HepG2 (cell line): ENCODE measurements around the gene MYLK. TPM values are rescaled to one million over a fixed set of nuclear protein-coding genes. Genes with fewer than 3 reads are reported as not detected.

Experiments used
- BRF2 ChIP-seq: sonication (generic); formaldehyde crosslinking; IDR thresholded peaks from 2 replicates; pipeline ENCODE4 v1.8.1; 2022; ENCODE audit warnings: mild to moderate bottlenecking, missing genetic modification reagents
- CHCHD3 ChIP-seq: sonication (generic); formaldehyde crosslinking; IDR thresholded peaks from 2 replicates; pipeline ENCODE4 v1.8.0; 2022; ENCODE audit warnings: mild to moderate bottlenecking, missing genetic modification reagents, moderate library complexity
- DRAP1 ChIP-seq: IDR thresholded peaks from 2 replicates; pipeline ENCODE4 v1.6.1; 2016; ENCODE audit warnings: missing genetic modification reagents, missing compliant biosample characterization
- FOXC1 ChIP-seq: sonication (generic); formaldehyde crosslinking; IDR thresholded peaks from 2 replicates; pipeline ENCODE4 v1.8.0; 2022; ENCODE audit warnings: mild to moderate bottlenecking, missing genetic modification reagents, borderline replicate concordance
- IRF2 ChIP-seq: IDR thresholded peaks from 2 replicates; pipeline ENCODE4 v1.6.1; 2018; ENCODE audit warnings: missing genetic modification reagents, missing compliant biosample characterization
- JUND ChIP-seq: sonication (generic); formaldehyde crosslinking; IDR thresholded peaks from 2 replicates; pipeline ENCODE4 v1.8.0; 2022; ENCODE audit warnings: mild to moderate bottlenecking, missing genetic modification reagents
- KDM2A ChIP-seq: sonication (generic); formaldehyde crosslinking; IDR thresholded peaks from 2 replicates; pipeline ENCODE4 v1.4.0; 2020; ENCODE audit warnings: low read depth, missing genetic modification reagents, borderline replicate concordance
- KLF16 ChIP-seq, 2 experiments: sonication (generic) in 1 of 2; formaldehyde crosslinking in 1 of 2; IDR thresholded peaks; 2 replicates each; pipeline versions ENCODE4 v1.6.1 to v1.8.0; 2016 to 2023; ENCODE audit warnings: missing genetic modification reagents in 2 of 2, missing compliant biosample characterization in 1 of 2
- MATR3 ChIP-seq: sonication (generic); formaldehyde crosslinking; IDR thresholded peaks from 2 replicates; pipeline ENCODE4 v1.4.0; 2020; ENCODE audit warnings: missing genetic modification reagents
- MAX ChIP-seq: IDR thresholded peaks from 2 replicates; pipeline ENCODE4 v1.6.1; 2012; ENCODE audit warnings: inconsistent platforms
- NFKBIZ ChIP-seq: IDR thresholded peaks from 2 replicates; pipeline ENCODE4 v1.6.1; 2018; ENCODE audit warnings: missing genetic modification reagents, missing compliant biosample characterization
- NFYC ChIP-seq: IDR thresholded peaks from 2 replicates; pipeline ENCODE4 v1.6.1; 2016; ENCODE audit warnings: missing genetic modification reagents, missing compliant biosample characterization
- SAP130 ChIP-seq: IDR thresholded peaks from 2 replicates; pipeline ENCODE4 v1.6.1; 2016; ENCODE audit warnings: low read depth
- SOX13 ChIP-seq, 3 experiments: fragments of 450-650 bp in 1 of 3; sonication (generic) in 1 of 3; formaldehyde crosslinking in 1 of 3; IDR thresholded peaks in 2 of 3; conservative IDR thresholded peaks in 1 of 3; 2 replicates each; pipeline versions ENCODE4 v1.5.0 to v1.6.1; 2016 to 2020; ENCODE audit warnings: antibody characterized with exemption in 1 of 3, mild to moderate bottlenecking in 1 of 3, missing compliant biosample characterization in 1 of 3, missing genetic modification reagents in 1 of 3, moderate library complexity in 1 of 3
- ZBTB20 ChIP-seq: sonication (generic); formaldehyde crosslinking; IDR thresholded peaks from 2 replicates; pipeline ENCODE4 v1.8.1; 2023; ENCODE audit warnings: missing genetic modification reagents, low read depth, mild to moderate bottlenecking, borderline replicate concordance
- ZNF138 ChIP-seq: sonication (generic); formaldehyde crosslinking; IDR thresholded peaks from 2 replicates; pipeline ENCODE4 v1.5.0; 2020; ENCODE audit warnings: mild to moderate bottlenecking, low read depth, missing genetic modification reagents
- ZNF530 ChIP-seq: sonication (generic); formaldehyde crosslinking; IDR thresholded peaks from 2 replicates; pipeline ENCODE4 v1.5.0; 2020; ENCODE audit warnings: low read depth, mild to moderate bottlenecking, missing genetic modification reagents
- ZSCAN21 ChIP-seq: sonication (generic); formaldehyde crosslinking; IDR thresholded peaks from 2 replicates; pipeline ENCODE4 v1.8.0; 2022; ENCODE audit warnings: mild to moderate bottlenecking, missing genetic modification reagents, moderate library complexity, borderline replicate concordance
- polyA plus RNA-seq, 8 experiments: library from polyadenylated mRNA; depleted of rRNA in 3 of 8; stranded (reverse) in 7 of 8; unstranded in 1 of 8; fragments of >200 nt; fragmentation: Illumina TruSeq in 4 of 8; extraction: Trizol in 4 of 8; gene quantifications; 2 replicates each; pipeline versions ENCODE4 v1.2.1 to v1.2.3, GENCODE V29; 2011 to 2016; ENCODE audit warnings: low read depth in 4 of 8, missing spikeins in 1 of 8, mixed read lengths in 1 of 8; ENCODE audit not compliant: insufficient read depth in 1 of 8
- total RNA-seq, 5 experiments: library from RNA; depleted of rRNA; stranded (reverse); fragments of >200 nt; fragmentation: Illumina TruSeq; extraction: Trizol; gene quantifications; 2 replicates each; pipeline ENCODE4 v1.2.3, GENCODE V29; 2016; ENCODE audit warnings: low read depth in 1 of 5
- TF ChIP-seq, protein P1 (sequence below): sonication (generic); formaldehyde crosslinking; IDR thresholded peaks from 2 replicates; pipeline ENCODE4 v1.4.0; 2020; ENCODE audit warnings: mild to moderate bottlenecking, low read depth, missing genetic modification reagents
- TF ChIP-seq, protein P2 (sequence below), 2 experiments: fragments of 450-650 bp in 1 of 2; sonication (generic) in 1 of 2; formaldehyde crosslinking; IDR thresholded peaks; 2 replicates each; pipeline versions ENCODE4 v1.5.0 to v1.8.0; 2020 to 2022; ENCODE audit warnings: mild to moderate bottlenecking in 1 of 2, missing genetic modification reagents in 1 of 2
- TF ChIP-seq, protein P3 (sequence below): sonication (generic); formaldehyde crosslinking; IDR thresholded peaks from 2 replicates; pipeline ENCODE4 v1.9.0; 2021; ENCODE audit warnings: missing genetic modification reagents, mild to moderate bottlenecking, borderline replicate concordance

Gene MYLK
- total and polyA plus RNA-seq, 2 of the 13 experiments (the other 11 are each of a cell fraction or from before 2014, with no cell fraction given) = 10.6 to 34.9 TPM

DNA sequence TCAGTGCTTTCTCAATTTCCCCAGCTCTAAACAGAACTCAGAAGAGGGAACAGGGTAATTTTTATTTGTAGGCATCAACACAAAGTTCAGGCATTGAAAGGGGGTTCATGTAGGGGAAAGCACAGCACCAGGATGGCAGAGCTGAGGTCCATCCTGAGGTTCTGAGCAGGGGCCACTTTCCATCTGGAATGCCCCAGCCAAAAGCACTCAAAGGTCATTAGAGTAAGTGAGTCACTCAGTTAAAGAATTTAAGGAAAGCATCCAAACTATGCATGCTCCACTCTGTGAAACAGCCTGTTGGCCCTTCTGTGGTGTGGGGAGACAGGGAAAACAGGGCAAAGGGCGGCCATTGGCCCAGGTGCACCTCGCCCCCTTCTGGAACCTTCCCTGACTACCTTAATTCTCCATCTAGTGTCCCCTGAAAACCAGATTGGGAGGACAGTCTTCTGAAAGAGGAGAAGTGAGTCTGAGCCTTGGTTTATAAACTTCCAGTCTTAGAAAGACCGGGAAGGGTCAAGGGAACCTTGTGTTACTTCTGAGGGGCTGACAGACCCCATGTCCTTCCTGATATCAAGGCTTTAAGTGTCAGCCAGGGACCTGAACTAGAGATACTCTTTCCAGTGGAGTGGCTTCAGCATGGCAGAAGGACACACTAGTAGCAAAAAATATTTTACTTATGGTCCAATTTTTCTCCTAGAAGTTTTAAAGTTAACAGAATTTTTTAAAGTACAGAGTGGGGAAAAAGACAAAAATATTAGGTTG lies 133.3 kb downstream of the MYLK start (continued):
- TF ChIP-seq DRAP1 (CRISPR knock-in tag) = peak; percentile 56; the same call in 1 of the 2 replicates
- TF ChIP-seq BRF2 (CRISPR knock-in tag) = no peak
- TF ChIP-seq, protein P1, sequence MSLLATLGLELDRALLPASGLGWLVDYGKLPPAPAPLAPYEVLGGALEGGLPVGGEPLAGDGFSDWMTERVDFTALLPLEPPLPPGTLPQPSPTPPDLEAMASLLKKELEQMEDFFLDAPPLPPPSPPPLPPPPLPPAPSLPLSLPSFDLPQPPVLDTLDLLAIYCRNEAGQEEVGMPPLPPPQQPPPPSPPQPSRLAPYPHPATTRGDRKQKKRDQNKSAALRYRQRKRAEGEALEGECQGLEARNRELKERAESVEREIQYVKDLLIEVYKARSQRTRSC (CRISPR knock-in tag) = no peak
- TF ChIP-seq KLF16 (CRISPR knock-in tag; IDR thresholded peaks at IDR 0.05) = no peak
- no peak for TF ChIP-seq MATR3 (CRISPR knock-in tag)
- TF ChIP-seq CHCHD3 = no peak
- TF ChIP-seq ZNF138 (CRISPR knock-in tag) = no peak
- TF ChIP-seq SOX13 (IDR thresholded peaks at IDR 0.05) = peak; percentile 48; the same call in 1 of the 2 replicates
- peak in 1 of 2 experiments; percentile 82; a peak in 2 of 4 replicates for TF ChIP-seq SOX13 (CRISPR knock-in tag; conservative IDR thresholded peaks at IDR 0.05 in 1 of 2, IDR thresholded peaks at IDR 0.05 in 1 of 2)
- no peak for TF ChIP-seq ZNF530 (CRISPR knock-in tag)
- peak; percentile 84 for TF ChIP-seq IRF2 (CRISPR knock-in tag)
- peak; percentile 45; the same call in 1 of the 2 replicates for TF ChIP-seq KDM2A (CRISPR knock-in tag)
- peak; percentile 94 for TF ChIP-seq JUND (CRISPR knock-in tag)
- TF ChIP-seq, protein P2, sequence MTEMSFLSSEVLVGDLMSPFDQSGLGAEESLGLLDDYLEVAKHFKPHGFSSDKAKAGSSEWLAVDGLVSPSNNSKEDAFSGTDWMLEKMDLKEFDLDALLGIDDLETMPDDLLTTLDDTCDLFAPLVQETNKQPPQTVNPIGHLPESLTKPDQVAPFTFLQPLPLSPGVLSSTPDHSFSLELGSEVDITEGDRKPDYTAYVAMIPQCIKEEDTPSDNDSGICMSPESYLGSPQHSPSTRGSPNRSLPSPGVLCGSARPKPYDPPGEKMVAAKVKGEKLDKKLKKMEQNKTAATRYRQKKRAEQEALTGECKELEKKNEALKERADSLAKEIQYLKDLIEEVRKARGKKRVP (CRISPR knock-in tag; IDR thresholded peaks at IDR 0.05) = 0 out of 4 replicates have a peak, but pooled peaks of 1 of the 2 experiments have one; percentile 14
- TF ChIP-seq MAX = peak; percentile 75
- TF ChIP-seq, protein P3, sequence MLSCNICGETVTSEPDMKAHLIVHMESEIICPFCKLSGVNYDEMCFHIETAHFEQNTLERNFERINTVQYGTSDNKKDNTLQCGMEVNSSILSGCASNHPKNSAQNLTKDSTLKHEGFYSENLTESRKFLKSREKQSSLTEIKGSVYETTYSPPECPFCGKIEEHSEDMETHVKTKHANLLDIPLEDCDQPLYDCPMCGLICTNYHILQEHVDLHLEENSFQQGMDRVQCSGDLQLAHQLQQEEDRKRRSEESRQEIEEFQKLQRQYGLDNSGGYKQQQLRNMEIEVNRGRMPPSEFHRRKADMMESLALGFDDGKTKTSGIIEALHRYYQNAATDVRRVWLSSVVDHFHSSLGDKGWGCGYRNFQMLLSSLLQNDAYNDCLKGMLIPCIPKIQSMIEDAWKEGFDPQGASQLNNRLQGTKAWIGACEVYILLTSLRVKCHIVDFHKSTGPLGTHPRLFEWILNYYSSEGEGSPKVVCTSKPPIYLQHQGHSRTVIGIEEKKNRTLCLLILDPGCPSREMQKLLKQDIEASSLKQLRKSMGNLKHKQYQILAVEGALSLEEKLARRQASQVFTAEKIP (CRISPR knock-in tag) = no peak
- TF ChIP-seq NFKBIZ (CRISPR knock-in tag) = peak; percentile 63; the same call in 1 of the 2 replicates
- TF ChIP-seq ZSCAN21 (CRISPR knock-in tag) = no peak
- TF ChIP-seq FOXC1 (CRISPR knock-in tag) = no peak
- no peak for TF ChIP-seq ZBTB20 (CRISPR knock-in tag)
- TF ChIP-seq NFYC = peak; percentile 62
- peak; percentile 69 for TF ChIP-seq SAP130
